Measurements from ENCODE around the gene ENG. TPM values are rescaled to one million over a fixed set of nuclear protein-coding genes. Genes with fewer than 3 reads are reported as not detected.

ENG gene
- total and polyA plus RNA-seq, 2 of the 4 experiments (the other 2 are of a cell fraction), result 3.6 to 83.3 TPM

DNA sequence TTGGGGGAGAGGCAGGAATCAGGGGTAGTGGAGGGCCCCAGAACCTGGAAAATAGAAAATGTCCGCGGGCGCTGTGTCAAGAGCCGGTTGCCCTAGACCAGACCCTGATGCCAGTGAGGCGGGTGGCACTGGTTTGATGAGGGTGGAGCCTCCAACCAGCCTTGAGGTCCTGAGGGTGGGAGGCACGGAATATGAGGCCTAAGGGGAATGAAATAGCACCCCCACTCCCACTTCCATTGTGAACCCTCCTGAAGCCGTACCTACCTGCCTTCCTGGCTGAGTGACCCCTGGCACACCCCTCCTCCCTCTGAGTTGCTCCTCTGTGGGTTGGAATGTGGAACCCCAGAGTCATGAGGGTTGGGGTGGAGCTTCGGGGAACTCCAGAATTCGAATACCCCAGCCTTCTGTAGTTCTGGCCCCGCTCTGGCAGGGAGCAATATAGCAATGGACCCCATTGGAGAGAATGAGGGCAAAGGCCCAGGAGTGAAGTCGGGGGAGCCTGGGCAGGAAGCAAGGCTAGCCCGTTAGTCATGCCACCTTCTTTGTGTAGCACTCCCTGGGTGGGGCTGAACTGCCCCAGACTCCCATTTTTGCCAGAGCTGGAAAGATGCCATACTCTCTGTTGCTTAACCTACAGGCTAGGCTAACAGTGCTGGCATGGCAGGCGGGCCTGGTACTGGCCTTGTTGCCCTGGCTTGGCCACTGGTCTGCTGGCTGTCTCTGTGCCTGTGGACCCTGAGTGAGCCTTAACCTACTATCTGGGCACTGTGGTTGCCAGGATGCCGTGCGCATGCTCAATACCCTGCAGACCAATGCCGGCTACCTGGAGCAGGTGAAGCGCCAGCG lies 50.7 kb downstream of the ENG start:
- Histone ChIP-seq H3K4me2 (ENCODE audit: low read depth, low read length) (peak overlapping the region; percentile 93), H2AK9ac (replicated peaks; ENCODE audit: low read depth, low read length, poor library complexity) (peak overlapping the region; percentile 99), H3K79me1 (ENCODE audit: low read depth in 1 of 2, low read length in 2 of 2) (peaks cover 27 to 49% of the 10 kb centered on the region in 2 experiments), H3K56ac (ENCODE audit: extremely low read depth, insufficient read depth, low read length) (peak overlapping the region; percentile 94), H2BK15ac (ENCODE audit: low read depth, low read length) (peak overlapping the region; percentile 49; the same call in 1 of the 3 replicates), H3K36me3 (ENCODE audit: control insufficient read depth, insufficient read depth, low read length) (peaks cover 26% of the 10 kb centered on the region), H2BK20ac (ENCODE audit: low read depth, low read length) (no peak overlapping the region), H3K14ac (replicated peaks; ENCODE audit: low read depth, low read length) (peak overlapping the region; percentile 98), H2AK5ac (ENCODE audit: low read depth, low read length) (peak overlapping the region; percentile 96), H4K8ac (ENCODE audit: low read depth in 2 of 2, low read length in 2 of 2) (peak overlapping the region; percentile 84 to 98), H3K4ac (ENCODE audit: low read depth, low read length) (peak overlapping the region; percentile 98), H4K20me1 (ENCODE audit: insufficient read depth, low read length) (no peaks in the 10 kb centered on the region; the same call in 1 of the 2 replicates), H3K4me3 (ENCODE audit: insufficient read depth, low read depth, low read length) (peak overlapping the region; percentile 71), H3K9me3 (ENCODE audit: control insufficient read depth, insufficient read depth, low read length) (no peaks in the 10 kb centered on the region), H3K4me1 (ENCODE audit: control insufficient read depth, insufficient read depth, low read length) (peaks cover 15% of the 10 kb centered on the region), H2BK120ac (ENCODE audit: low read depth, low read length) (peak overlapping the region; percentile 62), H2AFZ (replicated peaks; ENCODE audit: low read length, poor library complexity) (peak overlapping the region; percentile 100), H3K9ac (ENCODE audit: low read depth, low read length) (peak overlapping the region; percentile 94), H4K5ac (ENCODE audit: low read depth, low read length) (peak overlapping the region; percentile 64), H3K23ac (ENCODE audit: low read depth, low read length) (peak overlapping the region; percentile 93), H3K27me3 (ENCODE audit: control insufficient read depth, insufficient read depth, low read length) (no peaks in the 10 kb centered on the region), H3K27ac (ENCODE audit: insufficient read depth, low read length) (peak overlapping the region; percentile 79), H4K91ac (ENCODE audit: insufficient read depth, low read depth, low read length) (peak overlapping the region; percentile 84), H3K18ac (ENCODE audit: low read depth, low read length) (peak overlapping the region; percentile 45), H2BK5ac (ENCODE audit: low read depth, low read length, poor library complexity, severe bottlenecking) (peak overlapping the region; percentile 65), H3K9me1 (ENCODE audit: insufficient read depth, low read length) (peaks cover 15% of the 10 kb centered on the region; the same call in 1 of the 2 replicates)
- ATAC-seq (ENCODE audit: low read depth) (peak; percentile 19), DNase-seq (no peak)
- ChIA-PET CTCF (no interaction called here), POLR2A (ENCODE audit: unreplicated experiment) (interaction anchor here (1.5 kb wide), 1 partner anchor 11 kb away, joined by 15 read pairs; no protein-coding TSS in a partner anchor)
- in situ Hi-C loops (cut with MboI; ENCODE audit: low sequenced_read_pairs) (no loop called here), intact Hi-C loops (cut with micrococcal nuclease) (loop anchor here (5.0 kb wide), 2 partner anchors 49 to 114 kb away; partner anchors contain the start of genes ENG and ST6GALNAC4), dilution Hi-C loops (cut with HindIII; ENCODE audit: low sequenced_read_pairs, unreplicated experiment) (no loop called here)
- no TSS peak for BruUV-seq (replicated peaks)
- TF ChIP-seq CEBPB (IDR thresholded peaks at IDR 0.05; ENCODE audit: low read depth, low read length) (peak; percentile 44; the same call in 1 of the 2 replicates), POLR2A (IDR thresholded peaks at IDR 0.05; ENCODE audit: low read depth, low read length) (no peak), MXI1 (IDR thresholded peaks at IDR 0.05; ENCODE audit: borderline replicate concordance, low read depth, low read length) (no peak)
- WGBS, 2 experiments (ENCODE audit: extremely low coverage in 2 of 2, insufficient read length in 1 of 2), result 67% methylated on average over 5 of the region's 18 CpGs; no CpG with 5 or more reads in 1 of the 2 experiments
